ENCODE measurements around the gene CRACR2A. TPM values are rescaled to one million over a fixed set of nuclear protein-coding genes. Genes with fewer than 3 reads are reported as not detected.

The CRACR2A gene
- total RNA-seq, 1 experiment from 2014 or later: 22.3 TPM

- DNase-seq: peak; percentile 74
- H3K4me1 ChIP-seq (ENCODE audit: low read length): no peaks in the 10 kb centered on the region
- H2AFZ ChIP-seq (ENCODE audit: low read length): no peak overlapping the region
- no peak overlapping the region for H3K4me3 ChIP-seq (ENCODE audit: low read length)
- H3K4me2 ChIP-seq (ENCODE audit: low read depth, low read length, poor library complexity, severe bottlenecking): no peak overlapping the region
- no peak overlapping the region for H3K9ac ChIP-seq (ENCODE audit: low read length)
- no peaks in the 10 kb centered on the region for H4K20me1 ChIP-seq (ENCODE audit: insufficient read depth, low read depth, low read length)
- no peak overlapping the region for H3K27ac ChIP-seq (ENCODE audit: low read length)
- no peaks in the 10 kb centered on the region for H3K9me2 ChIP-seq (replicated peaks; ENCODE audit: insufficient read depth, low read length)
- H3K27me3 ChIP-seq (ENCODE audit: low read length): no peaks in the 10 kb centered on the region
- H3K36me3 ChIP-seq (ENCODE audit: insufficient read depth, low read length): no peaks in the 10 kb centered on the region
- H3K9me3 ChIP-seq (ENCODE audit: low read length): no peaks in the 10 kb centered on the region
- H3K79me2 ChIP-seq (ENCODE audit: low read length): no peaks in the 10 kb centered on the region
These were observed 24.4 kb upstream of the CRACR2A start for GRCh38 chr12:3777206-3777809.

- no peaks in the 10 kb centered on the region for H3K4me1 ChIP-seq (ENCODE audit: low read length)
- H3K4me3 ChIP-seq (ENCODE audit: low read length): no peak overlapping the region
- no peaks in the 10 kb centered on the region for H3K9me2 ChIP-seq (replicated peaks; ENCODE audit: insufficient read depth, low read length)
- no peak overlapping the region for H3K4me2 ChIP-seq (ENCODE audit: low read depth, low read length, poor library complexity, severe bottlenecking)
- no peak overlapping the region for H3K9ac ChIP-seq (ENCODE audit: low read length)
- H3K27ac ChIP-seq (ENCODE audit: low read length): no peak overlapping the region
- no peaks in the 10 kb centered on the region for H3K27me3 ChIP-seq (ENCODE audit: low read length)
- no peak overlapping the region for H2AFZ ChIP-seq (ENCODE audit: low read length)
- no peak for DNase-seq
- no peaks in the 10 kb centered on the region for H3K79me2 ChIP-seq (ENCODE audit: low read length)
- H3K9me3 ChIP-seq (ENCODE audit: low read length): no peaks in the 10 kb centered on the region
- no peaks in the 10 kb centered on the region for H4K20me1 ChIP-seq (ENCODE audit: insufficient read depth, low read depth, low read length)
- no peaks in the 10 kb centered on the region for H3K36me3 ChIP-seq (ENCODE audit: insufficient read depth, low read length)
These were observed 22.6 kb upstream of the CRACR2A start for GRCh38 chr12:3775385-3776035.

GRCh38 chr12:3772380-3772779, 19.5 kb upstream of the CRACR2A start:
- Histone ChIP-seq H3K4me2 (ENCODE audit: low read depth, low read length, poor library complexity, severe bottlenecking) (no peak overlapping the region), H3K36me3 (ENCODE audit: insufficient read depth, low read length) (no peaks in the 10 kb centered on the region), H3K27me3 (ENCODE audit: low read length) (no peaks in the 10 kb centered on the region), H4K20me1 (ENCODE audit: insufficient read depth, low read depth, low read length) (no peaks in the 10 kb centered on the region), H3K9ac (ENCODE audit: low read length) (no peak overlapping the region), H3K9me3 (ENCODE audit: low read length) (no peaks in the 10 kb centered on the region), H3K79me2 (ENCODE audit: low read length) (no peaks in the 10 kb centered on the region), H3K4me3 (ENCODE audit: low read length) (no peak overlapping the region), H3K4me1 (ENCODE audit: low read length) (no peaks in the 10 kb centered on the region), H3K9me2 (replicated peaks; ENCODE audit: insufficient read depth, low read length) (no peaks in the 10 kb centered on the region), H3K27ac (ENCODE audit: low read length) (no peak overlapping the region), H2AFZ (ENCODE audit: low read length) (no peak overlapping the region)
- no peak for DNase-seq

- Histone ChIP-seq H3K27ac (ENCODE audit: low read length) (no peak overlapping the region), H3K9me2 (replicated peaks; ENCODE audit: insufficient read depth, low read length) (no peaks in the 10 kb centered on the region)
These were observed 18.9 kb upstream of the CRACR2A start for GRCh38 chr12:3771853-3772252.

GRCh38 chr12:3770891-3771290, 18.0 kb upstream of the CRACR2A start:
- no peak for DNase-seq
- Histone ChIP-seq H3K27ac (ENCODE audit: low read length) (no peak overlapping the region), H3K4me1 (ENCODE audit: low read length) (no peaks in the 10 kb centered on the region), H3K9ac (ENCODE audit: low read length) (no peak overlapping the region), H3K4me3 (ENCODE audit: low read length) (no peak overlapping the region), H3K9me2 (replicated peaks; ENCODE audit: insufficient read depth, low read length) (no peaks in the 10 kb centered on the region), H3K27me3 (ENCODE audit: low read length) (no peaks in the 10 kb centered on the region), H2AFZ (ENCODE audit: low read length) (no peak overlapping the region), H3K9me3 (ENCODE audit: low read length) (no peaks in the 10 kb centered on the region), H3K4me2 (ENCODE audit: low read depth, low read length, poor library complexity, severe bottlenecking) (no peak overlapping the region), H3K36me3 (ENCODE audit: insufficient read depth, low read length) (no peaks in the 10 kb centered on the region), H3K79me2 (ENCODE audit: low read length) (no peaks in the 10 kb centered on the region), H4K20me1 (ENCODE audit: insufficient read depth, low read depth, low read length) (no peaks in the 10 kb centered on the region)

More at GRCh38 chr12:3771853-3772252, 18.9 kb upstream of the CRACR2A start:
- Histone ChIP-seq H4K20me1 (ENCODE audit: insufficient read depth, low read depth, low read length) (no peaks in the 10 kb centered on the region), H3K4me1 (ENCODE audit: low read length) (no peaks in the 10 kb centered on the region), H3K27me3 (ENCODE audit: low read length) (no peaks in the 10 kb centered on the region), H3K9me3 (ENCODE audit: low read length) (no peaks in the 10 kb centered on the region), H2AFZ (ENCODE audit: low read length) (no peak overlapping the region), H3K4me3 (ENCODE audit: low read length) (no peak overlapping the region), H3K36me3 (ENCODE audit: insufficient read depth, low read length) (no peaks in the 10 kb centered on the region), H3K79me2 (ENCODE audit: low read length) (no peaks in the 10 kb centered on the region), H3K4me2 (ENCODE audit: low read depth, low read length, poor library complexity, severe bottlenecking) (no peak overlapping the region), H3K9ac (ENCODE audit: low read length) (no peak overlapping the region)
- no peak for DNase-seq

GRCh38 chr12:3768911-3769447, 16.1 kb upstream of the CRACR2A start:
- no peaks in the 10 kb centered on the region for H3K4me1 ChIP-seq (ENCODE audit: low read length)
- no peaks in the 10 kb centered on the region for H3K79me2 ChIP-seq (ENCODE audit: low read length)
- H3K4me2 ChIP-seq (ENCODE audit: low read depth, low read length, poor library complexity, severe bottlenecking): no peak overlapping the region
- no peaks in the 10 kb centered on the region for H3K9me2 ChIP-seq (replicated peaks; ENCODE audit: insufficient read depth, low read length)
- H3K27me3 ChIP-seq (ENCODE audit: low read length): no peaks in the 10 kb centered on the region
- no peak overlapping the region for H3K9ac ChIP-seq (ENCODE audit: low read length)
- H3K4me3 ChIP-seq (ENCODE audit: low read length): no peak overlapping the region
- DNase-seq: no peak
- H3K27ac ChIP-seq (ENCODE audit: low read length): no peak overlapping the region
- no peaks in the 10 kb centered on the region for H4K20me1 ChIP-seq (ENCODE audit: insufficient read depth, low read depth, low read length)
- no peaks in the 10 kb centered on the region for H3K9me3 ChIP-seq (ENCODE audit: low read length)
- no peaks in the 10 kb centered on the region for H3K36me3 ChIP-seq (ENCODE audit: insufficient read depth, low read length)
- H2AFZ ChIP-seq (ENCODE audit: low read length): no peak overlapping the region

- H4K20me1 ChIP-seq (ENCODE audit: insufficient read depth, low read depth, low read length): no peaks in the 10 kb centered on the region
- H3K79me2 ChIP-seq (ENCODE audit: low read length): no peaks in the 10 kb centered on the region
- H3K9me2 ChIP-seq (replicated peaks; ENCODE audit: insufficient read depth, low read length): no peaks in the 10 kb centered on the region
- no peak overlapping the region for H3K9ac ChIP-seq (ENCODE audit: low read length)
- no peaks in the 10 kb centered on the region for H3K27me3 ChIP-seq (ENCODE audit: low read length)
- no peak overlapping the region for H3K27ac ChIP-seq (ENCODE audit: low read length)
- H3K4me2 ChIP-seq (ENCODE audit: low read depth, low read length, poor library complexity, severe bottlenecking): no peak overlapping the region
- H3K4me3 ChIP-seq (ENCODE audit: low read length): no peak overlapping the region
- no peak for DNase-seq
- no peak overlapping the region for H2AFZ ChIP-seq (ENCODE audit: low read length)
- no peaks in the 10 kb centered on the region for H3K4me1 ChIP-seq (ENCODE audit: low read length)
- no peaks in the 10 kb centered on the region for H3K9me3 ChIP-seq (ENCODE audit: low read length)
- no peaks in the 10 kb centered on the region for H3K36me3 ChIP-seq (ENCODE audit: insufficient read depth, low read length)
These were observed 8.3 kb upstream of the CRACR2A start for GRCh38 chr12:3761116-3761735.

- Histone ChIP-seq H3K4me2 (ENCODE audit: low read depth, low read length, poor library complexity, severe bottlenecking) (no peak overlapping the region), H4K20me1 (ENCODE audit: insufficient read depth, low read depth, low read length) (no peaks in the 10 kb centered on the region), H3K9me2 (replicated peaks; ENCODE audit: insufficient read depth, low read length) (no peaks in the 10 kb centered on the region), H3K27me3 (ENCODE audit: low read length) (no peaks in the 10 kb centered on the region), H2AFZ (ENCODE audit: low read length) (no peak overlapping the region), H3K79me2 (ENCODE audit: low read length) (no peaks in the 10 kb centered on the region), H3K36me3 (ENCODE audit: insufficient read depth, low read length) (no peaks in the 10 kb centered on the region), H3K27ac (ENCODE audit: low read length) (no peak overlapping the region), H3K9me3 (ENCODE audit: low read length) (no peaks in the 10 kb centered on the region), H3K9ac (ENCODE audit: low read length) (no peak overlapping the region), H3K4me3 (ENCODE audit: low read length) (no peak overlapping the region), H3K4me1 (ENCODE audit: low read length) (no peaks in the 10 kb centered on the region)
- no peak for DNase-seq
These were observed 7.0 kb upstream of the CRACR2A start for GRCh38 chr12:3759878-3760277.

Data from Karpas-422 (cell line).